GM18870 (cell line): ENCODE measurements around the gene AGBL3.

Experiments used
- ATAC-seq: cut with Tn5 transposase; IDR thresholded peaks from one replicate; pipeline ENCODE4 v1.9.1; 2021; ENCODE audit warnings: moderate library complexity; ENCODE audit not compliant: unreplicated experiment

Gene AGBL3

DNA sequence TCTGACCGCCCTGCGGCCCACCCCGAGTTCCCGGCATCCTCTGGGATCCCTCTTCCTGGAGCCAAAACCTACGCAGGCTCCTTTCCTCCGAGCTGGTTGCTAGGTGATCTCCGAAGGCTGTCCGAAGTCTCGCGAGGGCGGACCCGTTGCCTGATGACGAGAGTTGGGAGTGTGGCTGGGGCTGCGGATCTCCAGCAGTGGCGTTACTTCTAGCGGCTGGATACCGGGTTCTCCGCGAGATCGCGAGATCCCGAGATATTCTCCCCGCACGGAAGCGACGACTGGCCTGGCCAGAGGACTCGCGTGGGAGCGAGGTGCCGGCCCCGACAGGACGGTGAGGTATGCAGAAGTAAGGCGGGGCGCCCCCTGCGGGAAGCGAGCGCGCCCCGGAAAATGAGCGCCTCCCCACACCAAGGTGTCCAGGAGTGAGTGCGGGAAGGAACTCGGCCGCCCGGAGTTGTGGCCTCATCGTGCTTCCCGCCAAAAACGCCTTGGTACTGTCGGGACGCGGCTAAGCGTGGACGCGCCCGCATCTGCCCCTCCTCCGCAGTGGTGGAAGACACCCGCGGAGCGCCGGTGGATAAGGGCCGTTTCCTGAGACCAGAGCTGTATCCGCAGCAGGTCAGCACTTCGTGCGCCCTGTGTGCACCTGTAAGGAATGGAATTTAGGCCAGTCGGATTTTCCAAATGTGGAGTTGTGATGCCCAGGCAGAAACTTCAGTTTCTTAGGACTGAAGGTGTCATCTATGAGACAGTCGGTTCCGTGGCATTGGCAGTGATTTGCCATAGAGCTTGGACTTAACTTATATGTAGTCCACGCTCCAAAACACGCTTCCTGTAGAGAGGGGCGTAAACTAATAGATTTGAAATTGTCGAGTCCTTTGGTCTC is at the start of gene AGBL3:
AGBL3 (plus strand) TSS at position 146 of the 889 bp plus-strand sequence. CDS start 1,426 bp downstream, outside the sequence.
- peak; percentile 84 for ATAC-seq

DNA sequence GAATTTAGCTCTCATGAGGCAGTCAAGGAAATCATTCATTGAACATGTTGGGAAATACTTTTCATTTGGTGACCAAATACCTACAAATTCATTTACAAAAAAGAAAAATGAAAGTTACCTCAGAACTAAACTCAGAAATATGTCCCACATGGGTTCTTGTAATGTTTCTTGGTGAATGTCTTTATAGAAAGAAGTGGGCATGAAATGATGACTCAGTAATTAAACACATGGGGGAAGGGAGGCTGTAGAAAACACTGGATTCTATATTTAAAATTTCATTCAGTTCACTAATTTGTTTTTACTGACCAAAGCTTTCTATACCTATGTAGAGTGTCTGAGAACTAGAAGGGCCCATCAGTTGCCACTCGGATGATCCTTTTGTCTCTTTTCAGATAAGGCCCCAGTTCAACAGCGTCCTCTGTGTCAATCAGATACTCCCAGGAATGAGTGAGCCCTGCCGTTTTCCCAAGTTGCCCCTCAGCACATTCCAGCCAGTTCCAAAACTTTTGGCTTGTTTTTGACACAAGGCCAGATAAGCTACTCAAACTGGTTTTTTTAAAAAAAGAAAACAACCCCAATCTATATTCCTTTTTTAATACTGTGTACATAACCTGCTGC is 49.3 kb upstream of the AGBL3 start:
- ATAC-seq = no peak

GRCh38 chr7:134938141-134938540 is 48.2 kb upstream of the AGBL3 start:
- no peak for ATAC-seq

DNA sequence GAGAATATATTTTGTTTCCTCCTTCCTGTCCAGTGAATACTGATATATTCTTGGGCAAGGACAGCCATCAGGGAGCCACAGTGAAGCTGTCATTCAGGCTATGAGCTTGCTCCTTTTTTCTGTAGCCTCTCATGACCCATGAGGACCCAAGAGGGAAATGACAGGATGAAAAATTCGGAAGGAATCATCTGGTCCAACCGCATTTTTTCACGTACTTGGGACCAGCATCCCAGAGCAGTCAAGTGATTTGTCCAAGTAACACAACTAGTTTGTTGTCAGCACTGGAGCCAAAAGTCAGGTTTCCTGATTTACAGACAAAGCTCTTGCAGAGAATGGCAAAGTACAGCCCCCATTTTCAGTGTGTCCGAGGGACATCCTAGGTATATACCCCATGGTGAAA is 47.2 kb upstream of the AGBL3 start:
- ATAC-seq = no peak

- ATAC-seq = no peak
Observed at GRCh38 chr7:134940729-134941128, 45.6 kb upstream of the AGBL3 start.

DNA sequence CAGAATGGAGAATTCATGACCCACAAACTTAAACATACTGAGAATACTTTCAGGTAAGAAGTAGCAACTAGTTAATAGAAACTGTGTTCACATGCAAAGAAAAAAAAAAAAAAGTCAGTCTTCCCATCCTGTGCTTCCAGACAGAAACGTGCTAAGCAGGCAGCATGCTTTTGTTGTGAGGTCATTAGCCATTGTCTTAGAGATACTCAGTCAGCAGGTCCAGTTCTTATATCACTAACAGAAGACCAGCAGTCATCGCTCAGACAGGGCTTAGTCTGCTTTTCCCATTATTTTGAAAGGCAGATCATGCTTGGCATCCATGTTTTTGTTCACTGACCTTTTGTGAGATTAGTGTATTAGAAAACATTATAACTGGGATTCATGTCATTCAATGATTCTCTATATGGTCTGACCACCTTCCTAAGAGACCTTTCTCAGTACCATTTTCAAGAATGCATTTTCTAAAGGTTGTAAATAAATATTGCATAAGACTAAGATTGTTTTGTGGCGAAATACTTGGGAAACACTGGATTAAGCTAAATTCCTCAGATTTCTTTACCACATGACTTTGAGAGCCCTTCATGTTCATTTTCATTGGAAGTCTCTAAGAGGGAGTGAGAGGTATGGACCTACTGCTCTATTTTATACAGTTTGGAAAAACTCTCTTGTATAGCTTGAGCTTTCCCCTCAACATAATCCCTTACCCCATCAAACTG is 45.0 kb upstream of the AGBL3 start:
- no peak for ATAC-seq

- no peak for ATAC-seq
Observed at GRCh38 chr7:134941952-134942351, 44.4 kb upstream of the AGBL3 start.

GRCh38 chr7:134942690-134943466 is 43.4 kb upstream of the AGBL3 start:
- ATAC-seq = no peak

DNA sequence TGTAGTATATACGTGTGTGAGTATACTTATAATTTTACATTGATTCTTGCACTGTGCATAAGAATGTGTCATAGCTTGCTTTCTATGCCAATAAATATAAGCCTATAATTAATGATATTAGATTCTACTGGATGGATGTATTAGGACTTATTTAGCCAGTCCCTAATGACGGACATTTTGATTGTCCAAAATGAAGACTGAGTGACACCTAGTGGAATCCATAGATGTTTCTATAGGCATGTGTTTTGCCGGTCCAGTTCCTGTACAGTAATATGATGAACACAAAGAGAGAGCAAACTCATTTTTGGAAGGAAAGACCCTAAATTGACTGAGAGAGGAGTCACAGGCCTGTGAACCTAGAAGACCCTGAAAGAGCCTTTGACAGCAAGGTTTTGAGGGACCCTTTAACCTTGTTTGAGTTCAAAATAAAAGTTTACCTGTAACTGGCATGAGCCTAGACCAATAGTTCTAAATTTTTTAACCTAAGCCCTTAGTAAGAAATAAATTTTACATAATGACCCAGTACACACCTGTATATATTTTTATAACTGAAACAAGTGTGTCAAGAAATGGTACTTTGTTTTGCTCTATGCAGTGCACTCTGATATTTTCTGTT is 42.4 kb upstream of the AGBL3 start:
- ATAC-seq = peak; percentile 68

DNA sequence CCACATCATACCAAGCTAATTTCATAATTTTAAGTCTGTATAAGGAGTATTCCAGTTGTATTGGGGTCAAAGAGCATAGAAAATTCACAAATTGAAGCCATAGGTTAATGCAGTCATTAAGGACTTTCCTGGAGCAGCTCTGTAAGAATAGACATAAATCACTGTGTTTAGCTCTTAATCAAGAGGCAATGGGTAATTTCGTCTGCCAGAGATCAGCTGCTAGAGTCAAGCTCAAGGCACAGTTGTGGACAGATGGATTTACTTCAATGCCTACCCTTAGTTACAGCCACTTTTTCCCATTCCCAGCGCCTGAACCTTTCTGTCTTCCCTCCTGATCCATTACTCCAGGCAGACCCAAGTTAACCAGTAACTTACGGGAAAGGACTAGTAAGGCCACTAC is 40.6 kb upstream of the AGBL3 start:
- no peak for ATAC-seq

GRCh38 chr7:134946260-134946659 is 40.0 kb upstream of the AGBL3 start:
- ATAC-seq = no peak

- no peak for ATAC-seq
Observed at GRCh38 chr7:134947329-134947728, 39.0 kb upstream of the AGBL3 start.

DNA sequence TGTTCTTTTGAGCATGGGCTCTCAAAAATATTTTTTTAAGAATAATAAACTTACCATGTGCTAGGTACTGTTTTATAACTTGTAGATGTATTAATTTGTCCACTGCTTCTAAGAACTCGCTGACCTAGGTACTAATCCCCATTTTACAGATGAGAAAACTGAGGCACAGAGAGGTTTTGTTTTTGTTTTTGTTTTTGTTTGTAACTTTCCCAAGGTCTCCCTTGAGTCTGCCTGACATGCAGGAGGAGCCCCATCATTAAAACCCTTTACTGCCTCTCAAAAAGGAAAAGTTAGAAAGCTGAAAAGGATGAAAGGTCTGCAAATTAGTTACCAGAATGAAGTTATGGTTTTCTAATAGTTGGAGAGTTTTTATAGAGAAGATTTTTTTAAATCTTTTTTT is 38.5 kb upstream of the AGBL3 start:
- ATAC-seq = no peak

DNA sequence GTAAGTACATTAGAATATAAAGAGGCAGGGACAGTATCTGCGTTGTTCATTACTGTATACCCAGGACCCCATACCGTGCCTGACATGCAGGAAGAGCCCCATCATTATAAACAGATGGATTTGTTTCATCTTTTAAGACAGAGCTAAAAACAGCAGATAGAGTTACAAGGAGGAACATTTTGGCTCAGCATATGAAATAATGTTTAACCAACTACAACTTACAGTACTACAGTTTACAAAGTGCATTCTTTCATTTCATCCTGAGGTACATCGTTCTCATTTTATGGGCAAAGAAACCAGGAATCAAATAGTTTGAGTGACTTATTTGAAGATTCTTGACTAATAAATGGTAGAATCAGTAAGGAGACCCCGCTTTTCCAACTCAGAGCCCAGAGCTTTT is 38.1 kb upstream of the AGBL3 start:
- no peak for ATAC-seq

GRCh38 chr7:134948736-134949135 is 37.6 kb upstream of the AGBL3 start:
- ATAC-seq = no peak

GRCh38 chr7:134949171-134949570 is 37.1 kb upstream of the AGBL3 start:
- no peak for ATAC-seq

DNA sequence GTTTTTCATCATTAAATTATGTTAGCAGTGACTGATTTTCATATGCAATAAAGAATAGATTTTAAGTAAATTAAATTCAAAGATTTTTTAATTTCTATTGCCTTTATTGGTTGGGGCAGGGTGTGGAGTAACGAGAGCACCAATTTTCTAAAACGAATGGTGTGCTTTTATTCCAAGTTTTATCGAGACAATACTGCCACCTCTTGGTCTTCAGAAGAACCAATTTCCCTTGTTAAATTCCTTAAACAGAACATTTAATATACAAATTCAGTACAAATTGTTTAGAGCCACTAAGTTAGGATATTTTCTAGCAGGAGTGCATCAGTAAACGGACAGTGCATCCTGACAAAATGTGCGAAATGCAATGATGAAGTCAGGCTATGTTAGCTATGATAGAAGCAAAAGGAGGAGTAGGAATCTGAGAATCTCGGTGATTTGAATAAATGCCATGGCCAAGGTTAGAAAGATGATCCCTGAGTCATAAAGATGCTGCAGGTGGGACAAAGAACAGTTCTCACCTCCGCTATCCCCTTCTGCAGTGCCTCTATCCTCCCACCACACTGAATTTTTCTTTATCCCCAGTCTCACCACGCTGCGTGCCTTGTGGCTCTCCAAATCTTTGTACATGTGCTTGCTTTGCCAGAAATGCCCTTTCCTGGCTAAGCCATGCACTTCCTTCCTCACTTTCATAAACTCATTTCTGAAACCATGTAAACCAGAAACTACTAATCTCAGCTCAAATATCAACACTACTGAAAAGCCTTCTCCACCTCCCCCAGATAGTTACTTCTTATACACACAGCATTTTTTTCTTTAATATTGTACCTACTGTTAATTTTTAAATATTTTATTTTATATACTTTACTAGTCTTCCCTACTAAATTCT is 31.9 kb upstream of the AGBL3 start:
- no peak for ATAC-seq

DNA sequence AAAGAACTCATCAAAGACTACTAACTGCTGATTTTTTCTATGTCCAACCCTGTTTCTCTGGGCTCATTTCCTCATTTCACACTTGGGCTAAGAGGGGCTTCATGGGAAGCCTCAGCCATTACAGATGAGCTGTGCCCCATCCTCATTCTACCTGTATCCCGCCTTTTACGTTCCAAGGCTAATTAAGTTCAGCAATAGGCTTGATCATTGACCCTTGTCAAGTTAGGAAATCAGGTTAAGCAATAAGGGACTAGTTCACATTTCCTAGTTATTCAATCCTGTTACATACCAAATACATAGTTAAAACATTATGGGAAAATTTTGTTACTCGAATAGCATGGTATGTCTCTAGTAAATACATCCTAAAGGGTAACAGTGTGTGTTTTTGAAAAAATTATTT is 29.3 kb upstream of the AGBL3 start:
- no peak for ATAC-seq

- ATAC-seq = no peak
Observed at GRCh38 chr7:134959810-134960209, 26.5 kb upstream of the AGBL3 start.
